NCI-H82 treated with DMSO at 0.1 percent for 48 hours (cell line): ENCODE measurements around the gene SMC4.

ENCODE experiments used
- DNase-seq: peaks from one replicate; lab custom pipeline; 2025; ENCODE audit not compliant: unreplicated experiment; lab: John Stamatoyannopoulos, UW

SMC4 gene

GRCh38 chr3:160474416-160474838, 75.0 kb downstream of the SMC4 start:
- DNase-seq: no peak

DNA sequence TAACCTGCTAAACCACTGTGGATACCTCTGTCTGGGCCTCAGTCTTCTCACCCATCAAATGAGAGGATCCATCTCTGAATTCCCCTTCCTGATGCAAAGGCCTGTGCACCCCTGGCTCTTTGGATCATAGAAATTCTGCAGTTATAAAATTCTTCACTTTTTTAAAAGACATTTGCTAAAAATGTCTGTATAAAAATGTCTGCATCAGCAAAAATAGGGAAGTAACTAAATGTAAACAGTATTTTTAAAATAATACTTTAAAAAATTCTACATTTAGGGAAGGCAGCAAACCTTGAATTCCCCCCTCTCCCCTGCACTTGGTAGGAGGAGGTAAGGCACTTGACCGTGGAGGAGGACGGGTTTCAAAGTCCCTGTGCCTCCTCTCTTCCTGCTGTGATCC, 75.7 kb downstream of the SMC4 start:
- DNase-seq: no peak

- DNase-seq: no peak
These were observed 76.4 kb downstream of the SMC4 start for GRCh38 chr3:160475884-160476283.

GRCh38 chr3:160477750-160478149, 78.3 kb downstream of the SMC4 start:
- no peak for DNase-seq

DNA sequence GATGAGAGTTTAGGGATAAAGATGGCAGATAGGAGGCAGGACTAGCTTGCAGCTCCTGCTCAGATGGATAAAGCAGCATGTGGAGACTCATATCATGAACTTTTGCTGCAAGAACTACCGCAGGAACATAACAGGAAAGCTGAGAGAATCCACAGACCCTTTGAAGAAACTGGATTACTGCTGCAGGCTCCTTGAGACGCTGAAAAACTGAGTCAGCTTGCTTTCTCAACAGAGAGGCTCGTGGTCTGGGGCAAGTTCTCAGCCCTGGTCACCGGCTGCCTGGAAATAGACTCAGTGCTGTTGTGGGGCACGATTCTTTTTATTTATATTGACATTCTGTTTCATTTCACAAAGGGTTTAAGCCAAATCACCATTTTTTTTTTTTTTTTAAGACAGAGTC, 78.9 kb downstream of the SMC4 start:
- no peak for DNase-seq

DNA sequence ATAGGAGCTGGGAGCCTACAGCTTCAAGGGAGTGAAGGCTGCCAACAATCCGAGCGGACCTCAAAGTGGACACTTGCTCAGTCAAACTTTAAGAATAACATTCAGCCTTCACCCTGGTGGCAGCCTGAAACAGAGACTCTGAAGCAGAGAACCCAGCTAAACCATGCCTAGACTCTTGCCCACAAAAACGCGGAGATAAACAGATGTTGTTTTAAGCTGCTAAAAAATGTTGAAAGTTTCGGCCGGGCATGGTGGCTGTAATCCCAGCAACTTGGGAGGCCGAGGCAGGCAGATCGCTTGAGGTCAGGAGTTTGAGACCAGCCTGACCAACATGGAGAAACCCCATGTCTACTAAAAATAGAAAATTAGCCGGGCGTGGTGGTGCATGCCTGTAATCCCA, 79.9 kb downstream of the SMC4 start:
- DNase-seq: no peak

DNA sequence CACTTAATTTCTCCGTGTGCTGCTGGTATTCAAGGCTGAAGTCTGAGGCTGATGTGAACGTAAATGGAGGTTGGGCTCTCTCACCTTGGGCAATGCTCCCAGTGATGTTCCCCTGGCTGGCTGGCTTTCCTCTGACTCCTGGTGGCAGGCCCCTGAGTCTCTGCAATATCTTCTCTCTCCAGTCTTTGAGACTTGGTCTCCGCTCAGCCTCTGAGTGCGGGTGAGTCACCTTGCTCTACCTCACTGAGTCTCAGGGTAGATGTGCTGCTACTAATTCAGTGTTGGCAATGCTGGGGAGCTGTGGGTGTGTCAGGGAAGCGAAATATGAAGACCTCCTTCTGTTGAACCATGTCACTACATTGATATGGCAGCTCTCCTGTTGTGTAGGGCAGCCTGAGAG, 81.5 kb downstream of the SMC4 start:
- DNase-seq: no peak

- DNase-seq: no peak
These were observed 82.4 kb downstream of the SMC4 start for GRCh38 chr3:160481856-160482255.

- DNase-seq: no peak
These were observed 83.3 kb downstream of the SMC4 start for GRCh38 chr3:160482796-160483195.
